GM19025 (cell line): Measurements from ENCODE around the gene POLH.

Experiments
- ATAC-seq: cut with Tn5 transposase; IDR thresholded peaks from one replicate; pipeline ENCODE4 v1.9.1; 2021; ENCODE audit warnings: mild to moderate bottlenecking, low read depth, moderate library complexity; ENCODE audit not compliant: unreplicated experiment

POLH gene

DNA sequence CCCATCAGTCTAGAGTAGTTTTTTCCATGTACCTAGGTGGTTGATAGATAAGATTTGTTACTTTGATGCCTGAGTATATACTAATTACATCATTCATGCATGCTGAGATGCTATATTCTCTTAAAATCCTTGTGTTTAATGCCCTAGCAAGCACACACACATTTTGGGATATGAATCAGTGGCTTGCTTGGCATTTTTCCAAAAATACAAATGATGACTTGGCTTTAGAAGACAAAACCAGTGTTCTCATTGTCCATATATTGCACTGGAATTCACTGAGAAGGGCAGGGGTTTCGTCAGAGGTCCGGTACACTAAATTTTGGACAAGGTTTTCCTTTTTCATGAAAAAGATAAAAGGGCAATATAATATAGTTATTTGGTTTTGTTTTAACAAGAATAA lies 28.2 kb downstream of the POLH start:
- ATAC-seq = no peak

DNA sequence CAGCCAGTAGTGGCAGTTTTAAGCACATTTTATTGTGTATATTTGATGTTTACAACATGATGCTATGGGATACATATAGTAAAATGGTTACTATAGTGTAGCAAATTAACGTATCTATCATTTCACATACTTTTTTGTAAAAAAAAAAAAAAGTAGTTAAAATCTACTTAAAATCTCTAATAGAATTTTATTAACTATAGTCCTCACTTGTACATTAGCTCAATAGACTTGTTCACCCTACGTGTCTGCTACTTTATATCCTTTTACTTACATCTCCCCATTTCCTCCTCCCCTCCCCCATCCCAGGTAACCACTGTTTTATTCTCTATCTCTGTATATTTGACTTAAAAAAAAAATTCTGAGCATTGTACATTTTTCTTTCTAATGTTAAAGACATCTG lies 30.0 kb downstream of the POLH start:
- ATAC-seq = no peak

DNA sequence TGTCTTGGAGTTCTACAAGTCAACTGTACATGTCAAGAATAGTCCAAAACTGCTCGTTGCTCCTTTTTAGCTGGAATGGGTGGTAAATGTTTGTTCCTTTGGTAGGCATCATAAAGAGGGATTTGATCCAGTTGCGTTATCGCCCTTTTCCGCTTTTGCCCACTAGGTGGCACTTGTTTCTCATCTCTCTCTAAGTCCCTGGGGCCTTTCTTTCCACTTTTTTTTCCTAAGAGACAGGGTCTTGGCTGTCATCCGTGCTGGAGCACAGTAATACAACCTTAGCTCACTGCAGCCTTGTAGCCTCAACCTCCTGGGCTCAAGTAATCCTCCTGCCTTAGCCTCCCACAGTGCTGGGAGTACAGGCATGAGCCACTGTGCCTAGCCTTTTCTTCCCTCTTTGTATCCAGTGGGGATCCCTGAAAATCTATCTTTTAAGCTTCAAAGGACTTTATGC lies 32.4 kb downstream of the POLH start:
- ATAC-seq = no peak

GRCh38 chr6:43608807-43609206 lies 32.8 kb downstream of the POLH start:
- no peak for ATAC-seq

DNA sequence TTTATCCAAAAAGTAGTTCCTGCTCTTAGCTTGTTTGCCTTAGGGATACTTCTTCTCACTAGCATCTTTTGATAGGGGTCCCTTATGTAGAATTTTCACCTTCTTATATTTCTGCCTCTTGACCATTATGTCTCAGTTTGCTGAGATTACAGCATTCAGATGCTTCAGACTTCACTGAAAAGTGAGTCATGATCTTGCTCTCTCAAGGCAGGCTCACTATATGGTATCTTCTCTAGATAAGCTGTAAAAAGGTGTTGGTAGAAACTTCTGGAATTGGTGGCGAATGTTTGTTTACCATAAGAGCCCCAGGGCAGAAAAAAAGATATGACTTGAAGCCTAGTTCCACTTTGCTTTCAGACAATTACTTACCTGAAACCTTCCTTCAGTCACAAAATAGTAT lies 33.4 kb downstream of the POLH start:
- no peak for ATAC-seq

GRCh38 chr6:43610431-43610830 lies 34.4 kb downstream of the POLH start:
- no peak for ATAC-seq

DNA sequence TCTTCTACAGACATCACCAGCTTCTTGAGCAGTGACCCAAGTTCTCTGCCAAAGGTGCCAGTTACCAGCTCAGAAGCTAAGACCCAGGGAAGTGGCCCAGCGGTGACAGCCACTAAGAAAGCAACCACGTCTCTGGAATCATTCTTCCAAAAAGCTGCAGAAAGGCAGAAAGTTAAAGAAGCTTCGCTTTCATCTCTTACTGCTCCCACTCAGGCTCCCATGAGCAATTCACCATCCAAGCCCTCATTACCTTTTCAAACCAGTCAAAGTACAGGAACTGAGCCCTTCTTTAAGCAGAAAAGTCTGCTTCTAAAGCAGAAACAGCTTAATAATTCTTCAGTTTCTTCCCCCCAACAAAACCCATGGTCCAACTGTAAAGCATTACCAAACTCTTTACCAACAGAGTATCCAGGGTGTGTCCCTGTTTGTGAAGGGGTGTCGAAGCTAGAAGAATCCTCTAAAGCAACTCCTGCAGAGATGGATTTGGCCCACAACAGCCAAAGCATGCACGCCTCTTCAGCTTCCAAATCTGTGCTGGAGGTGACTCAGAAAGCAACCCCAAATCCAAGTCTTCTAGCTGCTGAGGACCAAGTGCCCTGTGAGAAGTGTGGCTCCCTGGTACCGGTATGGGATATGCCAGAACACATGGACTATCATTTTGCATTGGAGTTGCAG lies 37.9 kb downstream of the POLH start:
- no peak for ATAC-seq

DNA sequence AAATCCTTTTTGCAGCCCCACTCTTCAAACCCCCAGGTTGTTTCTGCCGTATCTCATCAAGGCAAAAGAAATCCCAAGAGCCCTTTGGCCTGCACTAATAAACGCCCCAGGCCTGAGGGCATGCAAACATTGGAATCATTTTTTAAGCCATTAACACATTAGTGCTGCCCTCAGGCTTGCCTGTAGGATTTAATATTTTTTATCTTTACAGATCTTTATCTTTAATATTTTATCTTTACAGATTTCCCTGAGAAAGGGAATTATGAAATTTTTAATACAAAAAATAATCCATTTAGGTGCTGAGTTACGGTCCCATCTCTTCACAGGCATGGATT lies 38.4 kb downstream of the POLH start:
- no peak for ATAC-seq

- ATAC-seq = no peak
These were observed 40.9 kb downstream of the POLH start for GRCh38 chr6:43616725-43617472.

DNA sequence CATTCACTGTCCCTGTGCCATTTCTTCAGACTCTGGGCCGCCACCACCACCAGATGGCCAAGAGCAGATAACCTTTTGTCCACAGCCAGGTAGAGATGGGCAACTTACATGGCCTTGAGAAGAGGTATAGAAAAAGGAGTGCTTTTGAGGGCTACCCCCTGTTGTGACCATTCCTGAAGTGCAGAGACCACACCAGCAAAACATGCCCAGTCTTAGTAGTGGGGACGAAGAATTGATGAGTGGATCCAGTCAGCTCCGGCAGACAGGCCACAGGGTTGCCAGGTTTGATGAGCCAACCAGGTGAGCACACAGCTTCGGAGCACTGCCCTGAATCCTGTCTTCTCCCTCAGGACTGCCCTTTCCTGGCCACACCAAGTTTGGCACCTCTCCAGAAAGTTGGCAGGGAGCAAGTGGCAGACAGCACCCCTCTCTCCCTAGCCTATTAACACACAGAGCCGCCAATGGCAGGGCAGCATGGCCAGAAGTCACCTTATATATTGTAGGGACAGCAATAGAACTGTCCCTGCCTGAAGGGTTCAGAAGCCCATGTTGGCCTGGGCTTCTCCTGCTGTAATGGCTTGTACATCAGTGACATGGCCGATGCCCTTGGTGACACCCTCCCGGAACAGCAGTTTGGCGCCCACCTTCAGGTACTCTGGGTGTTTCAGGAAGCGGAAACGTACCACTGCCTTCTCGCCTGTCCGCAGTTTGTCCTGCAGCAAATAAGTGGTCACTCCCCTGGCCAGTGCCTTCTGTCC lies 45.3 kb downstream of the POLH start:
- no peak for ATAC-seq

- ATAC-seq = no peak
These were observed 45.8 kb downstream of the POLH start for GRCh38 chr6:43621836-43622180.

DNA sequence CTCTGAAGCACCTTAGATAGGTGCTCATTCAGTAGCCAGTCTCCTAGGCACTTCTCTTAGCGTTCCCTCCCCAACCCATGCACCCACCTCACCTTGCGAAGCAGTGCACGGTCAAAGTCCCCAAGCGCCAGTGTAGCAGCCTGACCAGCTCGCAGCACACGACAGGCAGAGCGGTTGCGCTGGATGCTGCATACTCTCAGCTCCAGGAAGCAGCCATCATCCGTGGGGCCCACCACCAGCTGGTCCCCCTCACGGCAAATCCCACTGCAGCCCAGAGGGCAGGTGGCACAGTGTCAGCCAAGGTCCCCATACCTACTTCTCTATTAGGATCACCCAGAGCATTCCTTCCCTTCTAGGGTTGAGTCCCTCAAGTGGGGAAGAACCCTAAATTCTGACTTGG lies 46.6 kb downstream of the POLH start:
- no peak for ATAC-seq

GRCh38 chr6:43623880-43624785 lies 48.1 kb downstream of the POLH start:
- no peak for ATAC-seq

DNA sequence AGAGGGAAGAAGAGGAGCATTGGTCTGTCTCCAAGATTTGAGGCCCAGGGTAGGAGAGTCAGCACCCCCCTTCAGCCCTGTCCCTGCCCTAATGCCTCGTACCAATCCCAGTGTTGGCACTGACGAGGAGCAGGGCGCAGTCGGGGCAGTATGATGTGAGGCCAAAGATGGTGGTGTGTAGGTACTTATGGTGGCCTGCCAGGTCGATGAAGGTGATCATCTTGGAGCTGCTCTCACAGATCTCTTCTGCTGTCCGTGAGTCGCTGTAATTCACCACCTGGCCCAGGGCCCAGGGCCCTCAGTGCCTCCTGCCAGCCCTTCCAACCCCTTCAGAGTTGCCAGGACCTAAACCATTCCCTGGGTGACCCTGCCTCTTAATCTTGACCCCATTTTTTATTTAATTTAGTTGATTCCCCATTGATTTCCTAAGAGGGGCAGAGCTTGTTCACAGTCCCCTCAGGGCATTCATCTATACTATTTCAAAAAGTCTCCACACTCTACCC lies 48.9 kb downstream of the POLH start:
- ATAC-seq = no peak

GRCh38 chr6:43625393-43625992 lies 49.5 kb downstream of the POLH start:
- ATAC-seq = no peak

GRCh38 chr6:43627008-43627825 lies 51.2 kb downstream of the POLH start:
- no peak for ATAC-seq

GRCh38 chr6:43628393-43629103 lies 52.6 kb downstream of the POLH start:
- peak; percentile 5 for ATAC-seq

- peak; percentile 83 for ATAC-seq
These were observed 53.1 kb downstream of the POLH start, which contains the start of gene GTPBP2 for GRCh38 chr6:43629104-43629504. Gene GTPBP2 (minus strand): TSS chr6:43629264. CDS start chr6:43629162, 102 bp downstream.
